Activated gamma-delta T cell treated with Interleukin-2 at 50 U/mL for 16 hours (primary cell): ENCODE results near the gene KLHL2.
"Not testable (repeated sequence)": the region's sequence is repeated elsewhere in the genome, so short reads cannot be mapped to it uniquely, and the experiment has no call there.

ENCODE experiments used
- DNase-seq: peaks from one replicate; pipeline ENCODE4 v3.0.0-alpha.2; 2020

KLHL2 gene

GRCh38 chr4:165207431-165208220 is at the start of gene KLHL2:
Gene KLHL2 (plus strand): TSS chr4:165207561. CDS start chr4:165207877, 316 bp downstream.
- DNase-seq: peak; percentile 59

GRCh38 chr4:165158762-165159161 is 48.6 kb upstream of the KLHL2 start:
- no peak for DNase-seq

- DNase-seq: no peak
These were observed 43.1 kb upstream of the KLHL2 start for GRCh38 chr4:165164257-165164656.

- not testable (repeated sequence) for DNase-seq
These were observed 40.5 kb upstream of the KLHL2 start for GRCh38 chr4:165166872-165167271.

- no peak for DNase-seq
These were observed 39.7 kb upstream of the KLHL2 start for GRCh38 chr4:165167650-165168049.

GRCh38 chr4:165170819-165171218 is 36.5 kb upstream of the KLHL2 start:
- no peak for DNase-seq

- DNase-seq: not testable (repeated sequence)
These were observed 31.9 kb upstream of the KLHL2 start for GRCh38 chr4:165175470-165175869.

GRCh38 chr4:165175879-165176278 is 31.5 kb upstream of the KLHL2 start:
- no peak for DNase-seq

GRCh38 chr4:165177725-165178666 is 29.4 kb upstream of the KLHL2 start:
- DNase-seq: no peak

- no peak for DNase-seq
These were observed 23.1 kb upstream of the KLHL2 start for GRCh38 chr4:165184220-165184619.

GRCh38 chr4:165184998-165185397 is 22.4 kb upstream of the KLHL2 start:
- not testable (repeated sequence) for DNase-seq

GRCh38 chr4:165185448-165185847 is 21.9 kb upstream of the KLHL2 start:
- DNase-seq: no peak

- no peak for DNase-seq
These were observed 16.6 kb upstream of the KLHL2 start for GRCh38 chr4:165190591-165191347.

- no peak for DNase-seq
These were observed 16.1 kb upstream of the KLHL2 start for GRCh38 chr4:165191348-165191656.

- no peak for DNase-seq
These were observed 15.4 kb upstream of the KLHL2 start for GRCh38 chr4:165191814-165192499.

- DNase-seq: no peak
These were observed 14.9 kb upstream of the KLHL2 start for GRCh38 chr4:165192500-165192898.

- no peak for DNase-seq
These were observed 14.4 kb upstream of the KLHL2 start for GRCh38 chr4:165192956-165193355.

- no peak for DNase-seq
These were observed 13.0 kb upstream of the KLHL2 start for GRCh38 chr4:165194368-165194767.

GRCh38 chr4:165198329-165198728 is 9.0 kb upstream of the KLHL2 start:
- no peak for DNase-seq

- no peak for DNase-seq
These were observed 8.1 kb upstream of the KLHL2 start for GRCh38 chr4:165199286-165199685.

- DNase-seq: no peak
These were observed 7.6 kb upstream of the KLHL2 start for GRCh38 chr4:165199722-165200121.

- no peak for DNase-seq
These were observed 5.6 kb upstream of the KLHL2 start for GRCh38 chr4:165201806-165202205.
